HuH-7 (cell line): ENCODE data around the gene CWF19L2.
"Not testable (repeated sequence)": the region's sequence is repeated elsewhere in the genome, so short reads cannot be mapped to it uniquely, and the experiment has no call there.

Experiments
- DNase-seq: peaks from one replicate; pipeline ENCODE4 v3.0.0; 2011; ENCODE audit warnings: low spot score

The CWF19L2 gene

DNA sequence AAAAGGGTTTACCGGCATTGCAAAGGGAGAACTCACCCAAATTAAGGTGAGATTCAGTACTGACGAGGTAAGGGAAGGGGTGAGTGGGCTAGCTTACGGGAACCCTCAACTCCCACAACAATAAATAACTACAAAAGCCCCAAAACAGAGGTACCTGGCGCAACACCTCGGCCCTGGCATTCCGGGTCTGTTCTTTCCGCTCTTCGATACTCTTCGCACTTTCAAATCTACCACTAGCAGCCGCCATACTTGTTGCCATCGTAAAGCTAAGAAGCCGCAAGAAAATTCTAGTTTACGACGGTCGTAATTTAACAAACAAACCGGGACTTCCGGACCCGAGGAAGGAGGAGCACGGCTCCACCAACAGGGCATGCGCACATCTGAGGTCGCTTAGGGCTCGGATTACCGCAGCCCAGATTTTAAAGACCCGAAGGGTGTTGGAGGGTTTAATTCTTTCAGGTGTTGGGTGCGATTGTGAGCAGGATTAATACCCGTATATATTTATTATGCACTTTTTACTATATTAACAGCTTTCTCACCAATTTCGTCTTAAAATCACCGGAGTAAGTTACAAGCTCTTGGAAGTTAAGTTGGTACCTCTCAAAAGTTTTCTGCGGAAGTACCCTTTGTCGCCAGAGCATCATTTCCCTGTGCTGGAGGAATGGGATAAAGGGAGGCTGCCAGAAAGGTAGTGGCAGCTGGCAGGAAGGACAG lies at the start of gene CWF19L2:
CWF19L2 (minus strand) TSS at position 268 of the 714 bp plus-strand sequence; CDS start at position 259, 9 bp downstream.
- peak; percentile 62 for DNase-seq

GRCh38 chr11:107505647-107506225 lies 48.1 kb upstream of the CWF19L2 start:
- DNase-seq = no peak

GRCh38 chr11:107504981-107505380 lies 47.4 kb upstream of the CWF19L2 start:
- no peak for DNase-seq

- DNase-seq = no peak
Measured at GRCh38 chr11:107501713-107502112, 44.1 kb upstream of the CWF19L2 start.

DNA sequence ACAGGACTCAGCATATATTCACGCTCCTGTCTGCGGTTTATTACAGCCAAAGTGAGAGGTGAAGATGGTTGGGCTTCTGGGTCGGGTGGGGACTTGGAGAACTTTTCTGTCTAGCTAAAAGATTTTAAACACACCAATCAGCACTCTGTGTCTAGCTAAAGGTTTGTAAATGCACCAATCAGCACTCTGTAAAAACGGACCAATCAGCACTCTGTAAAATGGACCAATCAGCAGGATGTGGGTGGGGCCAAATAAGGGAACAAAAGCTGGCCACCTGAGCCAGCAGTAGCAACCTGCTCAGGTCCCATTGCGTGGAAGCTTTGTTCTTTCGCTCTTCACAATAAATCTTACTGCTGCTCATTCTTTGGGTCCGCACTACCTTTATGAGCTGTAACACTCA lies 39.7 kb upstream of the CWF19L2 start:
- not testable (repeated sequence) for DNase-seq

GRCh38 chr11:107496011-107496410 lies 38.4 kb upstream of the CWF19L2 start:
- no peak for DNase-seq

GRCh38 chr11:107494055-107494454 lies 36.4 kb upstream of the CWF19L2 start:
- no peak for DNase-seq

DNA sequence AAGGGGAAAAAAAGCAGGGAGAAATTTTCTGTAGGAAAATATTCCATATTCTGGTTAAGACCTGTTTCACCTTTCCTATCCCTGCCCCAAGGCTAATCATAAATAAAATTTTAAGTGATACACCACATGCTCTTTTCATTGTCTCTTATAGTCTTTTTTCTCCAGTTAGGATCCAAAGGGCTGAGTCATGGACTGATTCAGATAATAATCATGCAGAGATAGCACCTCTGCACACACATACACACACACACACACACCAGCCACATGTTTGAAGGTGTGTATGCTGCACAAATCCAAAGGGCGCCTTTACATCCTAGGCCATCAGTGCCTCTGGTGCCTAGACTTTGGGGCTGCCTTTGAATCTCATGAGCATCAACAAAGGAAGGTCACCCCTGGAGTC lies 35.5 kb upstream of the CWF19L2 start:
- no peak for DNase-seq

GRCh38 chr11:107490836-107491235 lies 33.2 kb upstream of the CWF19L2 start:
- no peak for DNase-seq

DNA sequence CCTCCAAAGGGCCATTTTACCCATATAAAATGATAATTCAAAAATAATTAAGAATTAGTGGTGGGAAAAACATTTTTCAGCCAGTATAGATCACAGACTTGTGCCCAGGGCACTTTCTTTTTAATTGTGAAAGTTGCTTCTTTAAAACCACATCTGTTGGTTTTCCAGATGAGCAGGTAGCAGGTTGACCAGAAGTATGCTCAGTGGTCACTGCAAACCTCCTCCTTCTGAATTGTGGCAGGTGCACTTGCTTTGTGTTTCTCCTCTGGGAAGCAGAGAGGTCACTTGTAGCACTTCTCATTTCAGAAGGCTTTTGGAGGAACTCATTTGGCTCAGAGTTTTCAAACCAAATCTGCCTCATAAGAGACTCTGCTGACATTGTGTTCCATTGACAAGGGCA lies 24.6 kb upstream of the CWF19L2 start:
- DNase-seq = no peak

DNA sequence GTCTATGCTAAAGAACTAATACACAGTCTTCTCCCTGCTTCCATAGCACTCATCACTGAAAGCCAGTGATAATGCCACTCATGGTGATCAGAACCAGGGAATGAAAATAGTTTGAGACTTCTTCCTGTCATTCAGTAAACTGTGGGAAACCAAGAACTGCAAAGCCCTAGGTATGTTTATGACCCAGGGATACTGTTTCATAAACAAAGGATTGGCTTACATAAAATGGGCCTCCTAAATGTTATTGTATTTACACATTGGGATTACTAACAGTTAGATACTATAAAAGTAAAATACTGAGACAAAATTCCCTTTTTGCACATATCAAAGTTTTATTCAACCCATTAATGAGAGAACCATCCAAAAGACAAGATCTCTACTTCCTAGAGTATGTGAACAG lies 21.3 kb upstream of the CWF19L2 start:
- DNase-seq = no peak

DNA sequence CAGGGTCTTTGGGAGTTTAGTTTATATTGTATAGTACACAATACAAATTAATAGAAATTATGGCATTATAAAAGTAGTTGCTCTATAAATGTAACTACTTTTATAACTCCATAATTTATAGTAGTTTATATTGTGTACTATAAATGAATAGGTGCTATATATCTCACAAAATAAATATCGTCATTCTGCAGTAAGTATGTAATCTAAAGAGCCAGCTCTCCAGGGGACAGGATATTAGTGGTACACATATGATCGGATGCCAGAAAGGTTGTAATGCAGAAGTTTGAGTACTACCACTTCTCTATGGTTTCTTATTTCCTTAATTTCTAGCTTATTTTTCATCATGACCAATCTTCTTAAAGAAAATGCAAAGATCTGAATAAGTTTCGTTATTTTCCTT lies 20.2 kb upstream of the CWF19L2 start:
- DNase-seq = no peak

DNA sequence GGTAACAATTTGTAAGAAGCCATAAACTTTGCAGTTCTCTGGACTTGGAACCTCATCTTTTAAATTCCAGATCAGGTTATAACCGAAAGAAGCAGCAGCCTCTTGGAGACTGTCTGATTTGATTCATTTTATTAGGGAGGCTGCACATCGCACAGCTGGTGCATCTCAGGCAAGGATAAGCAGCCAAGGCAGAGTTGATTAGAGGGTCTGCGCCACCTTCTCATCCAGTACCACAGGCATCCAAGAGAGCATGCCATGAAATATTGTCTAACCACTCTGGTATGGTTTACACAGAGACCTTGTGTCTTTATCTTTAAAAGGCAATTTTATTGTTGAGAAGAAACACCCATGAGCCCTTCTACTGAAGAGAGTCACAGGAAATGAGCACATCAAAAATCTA lies 16.2 kb upstream of the CWF19L2 start:
- no peak for DNase-seq

- no peak for DNase-seq
Measured at GRCh38 chr11:107472966-107473365, 15.3 kb upstream of the CWF19L2 start.

DNA sequence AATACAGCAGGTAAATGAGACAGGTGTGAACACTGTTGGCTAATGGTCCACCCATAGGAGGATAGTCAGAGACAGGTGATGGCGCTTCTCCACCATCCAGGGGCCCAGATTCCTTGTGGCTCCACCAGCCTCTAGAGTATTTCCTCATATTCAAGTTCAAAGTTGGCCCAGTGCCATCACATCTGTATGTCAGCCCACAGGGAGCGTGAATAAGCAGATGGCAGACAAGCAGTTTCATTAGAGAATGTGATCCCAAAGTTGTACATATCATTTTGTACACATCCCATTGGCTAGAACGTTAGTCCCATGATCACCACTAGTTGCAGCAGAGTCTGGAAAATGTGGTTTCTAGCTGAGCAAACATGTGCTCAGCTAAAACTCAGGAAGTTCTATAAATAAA lies 11.0 kb upstream of the CWF19L2 start:
- DNase-seq = no peak

- DNase-seq = no peak
Measured at GRCh38 chr11:107467696-107468095, 10.1 kb upstream of the CWF19L2 start.

DNA sequence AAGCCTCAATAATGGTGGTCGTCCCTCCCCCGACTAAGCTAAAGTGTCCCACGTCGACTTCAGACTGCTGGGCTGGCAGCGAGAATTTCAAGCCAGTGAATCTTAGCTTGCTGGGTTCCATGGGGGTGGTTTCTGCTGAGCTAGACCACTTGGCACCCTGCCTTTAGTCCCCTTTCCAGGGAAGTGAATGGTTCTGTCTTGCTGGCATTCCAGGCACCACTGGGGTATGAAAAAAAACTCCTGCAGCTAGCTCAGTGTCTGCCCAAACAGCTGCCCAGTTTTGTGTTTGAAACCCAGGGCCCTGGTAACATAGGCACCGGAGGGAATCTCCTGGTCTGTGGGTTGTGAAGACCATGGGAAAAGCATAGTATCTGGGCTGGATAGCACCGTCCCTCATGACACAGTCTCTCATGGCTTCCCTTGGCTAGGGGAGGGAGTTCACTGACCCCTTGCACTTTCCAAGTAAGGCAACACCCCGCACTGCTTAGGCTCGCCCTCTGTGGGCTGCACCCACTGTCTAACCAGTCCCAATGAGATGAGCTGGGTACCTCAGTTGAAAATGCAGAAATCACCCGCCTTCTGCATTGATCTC lies 8.7 kb upstream of the CWF19L2 start:
- not testable (repeated sequence) for DNase-seq

GRCh38 chr11:107457205-107457557 lies 444 bp downstream of the CWF19L2 start:
- no peak for DNase-seq

DNA sequence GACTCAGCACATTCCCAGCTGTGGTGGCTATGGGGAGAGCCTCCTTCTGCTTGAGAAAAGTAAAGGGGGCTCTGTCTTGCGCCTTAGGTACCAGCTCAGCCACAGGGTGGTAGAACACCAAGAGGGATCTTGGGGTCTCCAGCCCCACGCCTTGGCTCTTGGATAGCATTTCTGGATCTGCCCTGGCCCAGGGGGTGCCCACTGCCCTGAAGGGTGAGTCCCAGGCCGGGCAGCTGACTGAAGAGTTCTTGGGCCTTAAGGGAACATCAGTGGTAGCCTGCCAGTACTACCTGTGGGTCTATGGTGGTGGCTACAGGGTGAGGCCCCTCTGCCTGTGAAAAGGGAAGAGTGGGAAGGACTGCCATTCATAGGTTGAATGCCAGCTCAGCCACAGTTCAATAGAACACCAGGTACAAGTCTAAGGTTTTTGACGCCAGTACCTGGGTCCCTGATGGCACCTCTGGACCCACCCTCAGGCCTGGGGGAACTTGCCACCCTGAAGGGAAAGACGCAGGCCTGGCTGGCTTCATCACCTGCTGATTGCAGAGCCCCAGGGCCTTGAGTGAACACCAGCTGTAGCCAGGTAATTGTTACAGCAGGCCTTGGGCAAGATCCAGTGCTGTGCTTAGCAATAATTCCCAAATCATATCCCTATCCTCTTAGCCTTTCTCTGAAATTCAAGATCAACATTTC lies 3.9 kb downstream of the CWF19L2 start:
- DNase-seq = no peak

DNA sequence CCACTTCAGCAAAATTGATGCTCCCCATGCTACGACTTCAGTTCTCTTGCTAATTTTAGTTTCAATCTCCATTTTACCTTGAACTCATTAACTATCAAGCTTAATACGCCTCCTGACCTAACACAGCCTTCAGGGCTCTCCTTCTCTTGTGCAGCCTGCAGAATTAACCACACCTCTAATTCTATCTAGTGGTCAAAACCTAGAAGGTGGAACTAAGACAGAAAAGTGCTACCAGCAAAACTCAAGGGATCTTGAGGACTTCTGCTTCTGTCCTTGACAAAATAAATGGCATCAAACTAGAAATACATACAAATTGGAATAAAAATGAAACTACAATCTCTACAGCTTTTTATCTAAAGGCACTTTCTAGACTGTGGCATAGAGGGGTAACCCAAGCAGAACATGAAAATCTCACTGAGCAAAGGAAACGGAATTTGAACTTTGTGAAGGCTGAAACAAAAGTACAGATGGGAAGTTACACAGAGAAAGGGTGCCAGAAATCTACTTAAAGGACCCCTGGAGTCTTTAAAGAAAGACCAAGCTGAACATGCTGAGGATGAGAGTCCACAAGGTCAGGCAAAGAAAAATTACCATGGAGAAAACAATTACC lies 10.7 kb downstream of the CWF19L2 start:
- no peak for DNase-seq

GRCh38 chr11:107442715-107443215 lies 14.9 kb downstream of the CWF19L2 start:
- DNase-seq = no peak

DNA sequence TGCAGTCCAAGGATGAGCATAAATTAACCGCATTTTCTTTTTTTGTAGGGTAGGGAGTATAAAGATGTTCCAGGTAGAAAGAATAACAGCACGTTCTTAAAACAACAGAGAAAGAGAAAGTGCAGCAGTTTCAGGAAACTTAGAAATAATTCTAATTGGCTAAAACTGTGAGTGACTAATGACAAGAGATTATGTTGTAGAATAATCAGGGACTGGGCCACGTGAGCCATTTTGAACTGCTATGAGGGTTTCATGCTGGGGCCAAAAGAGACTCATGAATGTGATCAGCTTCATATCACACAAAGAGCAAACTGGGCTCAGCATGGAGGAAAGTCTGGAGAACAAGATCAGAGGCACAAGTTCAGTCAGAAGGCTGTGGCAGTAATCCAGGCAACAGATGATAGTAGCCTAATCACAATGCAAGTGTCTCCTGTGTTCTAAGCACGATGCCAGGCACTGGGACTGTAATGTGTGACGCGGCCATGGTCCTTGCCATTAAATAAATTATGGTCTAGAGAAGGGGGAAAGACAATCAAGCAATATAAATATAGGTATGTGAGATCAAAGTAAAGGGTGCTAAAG lies 17.9 kb downstream of the CWF19L2 start:
- DNase-seq = no peak
